GM21447 (cell line): Measurements from ENCODE around the gene NOP53.
"Not testable (repeated sequence)": the region's sequence is repeated elsewhere in the genome, so short reads cannot be mapped to it uniquely, and the experiment has no call there.

Experiments used
- ATAC-seq: cut with Tn5 transposase; IDR thresholded peaks from one replicate; pipeline ENCODE4 v1.9.1; 2021; ENCODE audit not compliant: unreplicated experiment

The NOP53 gene

DNA sequence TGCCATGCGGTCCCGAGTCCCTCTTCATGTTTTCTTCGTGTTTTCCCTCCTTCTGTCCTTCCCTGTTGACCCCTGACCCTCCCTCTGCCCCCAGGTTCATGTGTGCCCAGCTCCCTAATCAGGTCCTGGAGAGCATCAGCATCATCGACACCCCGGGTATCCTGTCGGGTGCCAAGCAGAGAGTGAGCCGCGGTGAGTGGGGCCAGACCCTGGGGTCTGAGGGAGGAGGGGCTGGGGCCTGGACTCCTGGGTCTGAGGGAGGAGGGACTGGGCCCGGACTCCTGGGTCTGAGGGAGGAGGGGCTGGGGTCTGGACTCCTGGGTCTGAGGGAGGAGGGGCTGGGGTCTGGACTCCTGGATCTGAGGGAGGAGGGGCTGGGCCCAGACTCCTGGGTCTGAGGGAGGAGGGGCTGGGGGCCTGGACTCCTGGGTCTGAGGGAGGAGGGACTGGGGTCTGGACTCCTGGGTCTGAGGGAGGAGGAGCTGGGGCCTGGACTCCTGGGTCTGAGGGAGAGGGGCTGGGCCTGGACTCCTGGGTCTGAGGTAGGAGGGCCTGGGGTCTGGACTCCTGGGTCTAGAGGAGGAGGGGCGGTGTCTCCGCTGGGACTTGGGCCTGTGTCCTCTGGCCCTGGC lies 26.8 kb upstream of the NOP53 start:
- ATAC-seq: not testable (repeated sequence)

GRCh38 chr19:47719047-47719859 lies 26.1 kb upstream of the NOP53 start:
- no peak for ATAC-seq

DNA sequence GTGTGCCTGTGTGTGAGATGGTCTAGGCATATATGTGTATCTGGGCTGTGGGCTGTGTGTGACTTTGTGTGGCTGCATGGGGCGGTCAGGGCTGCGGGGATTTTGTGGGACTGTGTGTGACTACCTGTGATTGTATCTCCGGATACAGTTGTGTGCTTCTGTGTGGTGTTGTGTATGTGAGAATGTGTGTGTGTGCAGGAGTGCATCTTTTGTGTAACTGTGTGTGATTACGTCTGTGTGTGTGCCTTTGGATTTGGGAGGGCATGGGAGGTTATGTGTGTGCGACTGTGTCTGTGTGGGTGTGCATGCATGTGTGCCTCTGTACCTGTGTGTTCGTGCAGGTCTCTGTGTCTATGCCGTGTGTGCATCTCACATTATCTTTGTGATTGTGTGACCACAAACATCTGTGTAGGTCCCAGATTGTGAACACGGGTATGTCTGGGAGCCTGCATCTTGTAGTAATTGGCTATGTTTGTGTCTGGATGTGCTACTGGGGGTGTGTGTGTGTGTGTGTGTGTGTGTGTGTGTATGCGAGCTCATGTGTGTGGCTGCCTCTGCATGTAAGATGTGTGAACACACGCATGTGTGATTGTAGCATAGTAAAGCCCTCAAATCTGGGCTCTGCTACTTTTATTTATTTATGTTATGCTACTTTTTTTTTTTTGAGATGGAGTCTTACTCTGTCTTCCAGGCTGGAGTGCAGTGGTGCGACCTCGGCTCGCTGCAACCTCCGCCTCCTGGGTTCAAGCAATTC lies 24.5 kb upstream of the NOP53 start:
- no peak for ATAC-seq

DNA sequence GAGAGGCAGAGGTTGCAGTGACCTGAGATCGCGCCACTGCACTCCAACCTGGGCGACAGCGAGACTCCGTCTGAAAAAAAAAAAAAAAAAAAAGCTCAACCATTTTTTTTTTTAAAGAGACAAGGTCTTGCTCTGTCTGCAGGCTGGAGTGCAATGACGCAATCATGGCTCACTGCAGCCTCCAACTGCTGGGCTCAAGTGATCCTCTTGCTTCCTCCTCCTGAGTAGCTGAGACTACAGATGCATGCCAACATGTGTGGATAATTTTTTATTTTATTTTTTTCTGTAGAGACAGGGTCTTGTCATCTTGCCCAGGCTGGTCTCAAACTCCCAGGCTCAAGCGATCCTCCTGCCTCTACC lies 21.8 kb upstream of the NOP53 start:
- ATAC-seq: no peak

GRCh38 chr19:47725759-47726401 lies 19.5 kb upstream of the NOP53 start:
- no peak for ATAC-seq

- no peak for ATAC-seq
These were observed 18.9 kb upstream of the NOP53 start for GRCh38 chr19:47726467-47726866.

DNA sequence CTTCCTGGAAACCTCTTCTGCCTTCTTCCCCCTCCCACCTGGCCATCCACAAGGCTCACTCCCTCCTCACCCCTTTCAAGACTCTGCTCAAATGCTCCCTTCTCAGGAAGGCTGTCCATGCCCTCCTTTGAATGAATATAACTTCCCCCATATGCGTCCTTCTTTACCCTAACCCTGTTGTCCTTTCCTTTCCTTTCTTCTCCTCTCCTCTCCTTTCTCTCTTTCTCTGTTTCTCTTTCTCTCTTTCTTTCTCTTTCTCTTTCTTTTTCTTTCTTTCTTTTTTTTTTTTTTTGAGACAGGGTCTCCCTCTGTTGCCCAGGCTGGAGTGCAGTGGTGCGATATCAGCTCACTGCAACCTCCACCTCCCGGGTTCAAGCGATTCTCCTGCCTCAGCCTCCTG lies 17.1 kb upstream of the NOP53 start:
- not testable (repeated sequence) for ATAC-seq

DNA sequence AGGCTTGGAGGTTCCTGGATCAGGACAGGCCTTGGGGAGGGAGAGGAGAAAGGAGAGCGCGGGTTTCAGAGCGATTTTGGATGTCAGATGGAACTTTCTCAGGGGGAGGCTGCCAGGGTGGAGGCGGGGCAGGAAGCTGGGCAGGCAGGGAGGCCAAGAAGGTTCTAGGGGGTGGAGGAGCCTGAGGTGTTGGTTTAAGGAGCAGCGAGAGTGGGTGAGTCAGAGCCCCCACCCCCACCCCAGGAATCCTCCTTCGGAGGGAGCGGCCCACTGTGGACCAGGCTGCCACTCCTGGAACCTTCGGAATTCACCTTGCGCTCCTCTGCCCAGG lies 15.9 kb upstream of the NOP53 start:
- ATAC-seq: no peak

GRCh38 chr19:47729799-47730520 lies 15.4 kb upstream of the NOP53 start:
- no peak for ATAC-seq

DNA sequence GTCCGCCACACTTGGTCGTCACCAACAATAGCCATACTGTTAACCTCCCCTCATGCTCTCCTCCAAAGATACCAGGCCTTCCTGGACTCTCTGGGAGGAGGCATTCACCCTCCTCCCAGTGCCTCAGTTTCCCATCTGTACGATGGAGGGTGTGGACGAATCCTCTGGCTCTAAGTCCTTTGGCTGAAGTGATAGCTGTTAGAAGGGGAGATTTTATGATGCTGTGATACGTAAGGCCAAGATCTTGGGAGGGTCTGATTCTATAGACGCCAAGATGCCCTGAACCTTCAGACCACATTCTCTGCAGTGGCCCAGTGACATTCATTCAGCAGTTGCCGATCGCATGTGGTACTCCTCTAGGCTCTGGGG lies 14.8 kb upstream of the NOP53 start:
- ATAC-seq: no peak

DNA sequence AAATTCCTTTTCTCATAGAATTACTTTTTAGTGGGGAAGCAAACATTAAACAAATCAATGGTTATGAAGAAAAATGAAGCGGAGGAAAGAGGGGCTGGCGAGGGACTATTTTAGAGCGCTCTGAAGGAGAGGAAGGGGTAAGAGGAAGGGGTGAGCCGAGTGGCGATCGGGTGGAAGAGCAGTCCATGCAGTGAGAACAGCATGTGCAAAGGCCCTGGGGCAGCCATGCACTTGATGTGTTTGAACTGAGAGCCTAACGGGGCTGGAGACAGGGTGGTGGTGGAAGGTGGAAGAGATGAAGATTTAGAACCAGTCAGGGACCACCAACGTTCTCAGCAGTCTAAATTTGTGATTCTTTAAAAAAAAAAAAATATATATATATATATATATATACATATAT lies 14.4 kb upstream of the NOP53 start:
- no peak for ATAC-seq

DNA sequence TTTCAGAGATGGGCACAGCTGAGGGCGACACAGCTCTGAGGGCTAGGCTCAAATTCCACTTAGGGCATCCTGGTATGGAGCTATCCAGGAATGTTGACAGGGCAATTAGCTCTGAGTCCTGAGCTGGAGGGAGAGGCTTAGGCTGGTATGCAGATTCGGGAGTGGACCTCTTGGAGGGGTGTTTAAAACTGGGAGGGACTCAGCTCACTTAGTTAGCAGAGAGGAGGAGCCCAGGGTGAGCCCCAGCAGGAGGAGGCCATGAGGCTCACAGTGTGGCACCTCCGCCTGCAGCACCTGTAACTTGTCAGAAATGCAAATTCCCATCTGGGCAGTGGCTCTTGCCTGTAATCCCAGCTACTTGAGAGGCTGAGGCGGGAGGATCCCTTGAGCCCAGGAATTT lies 10.2 kb upstream of the NOP53 start:
- no peak for ATAC-seq

GRCh38 chr19:47740866-47741519 lies 4.4 kb upstream of the NOP53 start:
- ATAC-seq: no peak

DNA sequence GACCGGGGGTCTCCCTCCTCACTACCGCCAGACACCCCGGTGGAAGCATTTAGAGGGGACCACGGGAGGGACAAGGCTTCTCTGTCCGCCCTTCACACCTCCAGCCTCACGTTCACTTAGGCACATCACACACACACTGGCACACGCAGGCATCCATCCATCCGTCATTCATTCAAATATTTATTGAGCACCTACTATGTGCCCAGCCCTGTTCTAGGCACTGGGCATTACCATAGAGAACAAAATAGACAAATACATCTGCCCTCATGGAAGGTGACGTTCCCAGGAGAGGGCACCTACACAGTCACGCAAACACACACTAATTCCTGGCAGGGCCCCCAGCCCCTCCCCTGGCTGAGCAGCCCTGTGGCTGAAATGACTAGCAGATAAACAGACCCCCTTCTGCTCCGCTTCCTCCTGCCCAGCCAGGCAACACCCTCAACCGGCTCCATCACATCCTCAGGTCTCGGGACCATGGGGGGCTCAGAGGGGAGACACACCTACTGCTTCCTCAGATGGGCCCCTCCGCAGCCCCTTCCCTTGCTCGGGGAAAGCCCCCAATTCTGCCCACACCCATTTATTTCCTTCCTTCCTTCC lies 3.7 kb upstream of the NOP53 start:
- no peak for ATAC-seq

DNA sequence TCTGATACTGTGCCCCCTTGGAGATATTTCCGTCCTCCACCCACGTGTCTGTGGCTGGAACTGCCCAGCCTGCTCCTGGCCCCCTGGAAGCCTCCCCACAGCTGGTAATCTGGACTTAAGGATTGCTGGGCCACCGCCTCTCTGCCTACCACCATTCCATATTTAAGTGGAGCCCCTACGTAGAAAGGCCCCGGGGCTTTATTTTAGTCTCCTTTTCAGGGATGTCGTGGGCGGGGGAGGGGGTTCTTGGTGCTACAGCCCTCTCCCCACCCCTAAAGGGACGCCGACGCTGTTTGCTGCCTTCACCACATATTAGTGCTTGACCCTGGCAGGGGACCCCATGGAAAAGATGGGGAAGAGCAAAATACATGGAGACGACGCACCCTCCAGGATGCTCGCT lies 2.7 kb upstream of the NOP53 start:
- ATAC-seq: no peak

DNA sequence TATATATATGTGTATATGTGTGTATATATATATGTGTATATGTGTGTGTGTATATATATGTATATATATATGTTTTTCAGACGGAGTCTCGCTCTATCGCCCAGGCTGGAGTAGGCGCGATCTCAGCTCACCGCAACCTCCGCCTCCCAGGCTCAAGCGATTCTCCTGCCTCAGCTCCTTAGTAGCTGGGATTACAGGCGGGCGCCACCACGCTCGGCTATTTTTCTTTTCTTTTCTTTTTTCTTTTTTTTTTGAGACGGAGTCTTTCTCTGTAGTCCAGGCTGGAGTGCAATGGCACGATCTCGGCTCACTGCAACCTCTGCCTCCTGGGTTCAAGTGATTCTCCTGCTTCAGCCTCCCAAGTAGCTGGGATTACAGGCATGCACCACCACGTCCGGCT lies 783 bp downstream of the NOP53 start:
- ATAC-seq: not testable (repeated sequence)

DNA sequence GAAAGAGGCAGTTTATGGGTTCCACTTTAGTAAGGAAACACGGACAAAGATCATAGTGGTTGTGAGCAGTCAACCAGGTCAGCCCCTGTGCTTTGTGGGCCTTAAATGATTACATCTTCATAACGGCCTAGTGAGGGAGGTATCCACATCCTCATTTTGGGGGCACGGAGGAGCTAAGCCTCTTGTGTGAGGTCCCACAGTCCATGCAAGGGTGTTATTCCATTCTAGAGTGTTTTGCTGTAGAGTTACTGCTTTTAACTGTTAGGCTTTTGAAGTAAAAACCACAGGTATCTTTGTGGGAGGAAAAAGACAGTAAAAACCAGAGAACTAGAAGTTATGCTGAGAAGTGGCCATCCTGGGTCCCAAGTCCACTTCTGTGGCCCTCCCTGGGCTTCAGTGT lies 4.0 kb downstream of the NOP53 start:
- no peak for ATAC-seq

- no peak for ATAC-seq
These were observed 5.4 kb downstream of the NOP53 start for GRCh38 chr19:47750752-47751151.

DNA sequence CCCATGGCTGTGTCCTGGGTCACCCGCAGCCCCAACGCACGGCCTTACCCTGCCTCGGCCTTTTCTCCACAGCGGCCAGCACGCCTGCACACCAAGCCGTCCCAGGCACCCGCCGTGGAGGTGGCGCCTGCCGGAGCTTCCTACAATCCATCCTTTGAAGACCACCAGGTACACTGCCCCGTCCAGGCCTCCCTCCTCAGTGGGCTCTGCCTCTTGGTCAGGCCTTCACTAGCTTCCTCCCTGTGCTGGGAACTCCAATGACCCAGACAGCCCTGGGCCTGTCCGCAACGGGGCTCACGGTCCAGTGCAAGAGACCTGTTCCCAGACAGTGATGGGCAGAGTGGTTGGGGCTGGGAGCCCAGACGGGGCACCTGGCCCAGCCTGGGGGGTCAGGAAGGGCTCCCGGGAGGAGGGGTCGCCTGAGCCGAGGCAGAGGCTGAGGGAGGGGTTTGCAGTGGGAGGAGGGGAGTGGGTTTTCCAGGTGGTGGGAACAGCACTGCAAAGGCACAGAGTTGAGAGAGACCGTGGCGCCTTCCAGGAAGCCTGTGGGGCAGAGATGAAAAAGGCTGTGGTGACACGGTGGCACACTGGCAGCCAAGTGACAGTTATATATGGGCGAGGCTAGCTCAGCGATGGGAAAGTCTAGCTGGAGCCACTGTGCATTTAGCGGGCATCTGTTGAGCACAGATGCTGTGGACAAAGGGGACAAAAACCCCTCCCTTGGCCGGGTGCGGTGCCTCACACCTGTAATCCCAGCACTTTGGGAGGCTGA lies 7.3 kb downstream of the NOP53 start:
- no peak for ATAC-seq
